IMR-90 (cell line): ENCODE results near the gene PTGDS. TPM values are rescaled to one million over a fixed set of nuclear protein-coding genes. Genes with fewer than 3 reads are reported as not detected.

Experiments used
- ATAC-seq: fragments of 200-7000 bp; cut with Tn5 transposase; 2 replicates; pipeline ENCODE4 v1.9.1; 2020; ENCODE audit warnings: low read depth, mild to moderate bottlenecking, moderate library complexity
- BruUV-seq: library from RNA; stranded (reverse); fragments of 400-500 nt; replicated peaks from 2 replicates; lab custom pipeline; 2021; lab: Mats Ljungman, UMichigan
- CTCF ChIA-PET: fragments of 300-600 bp; formaldehyde crosslinking; extraction: SDS; loops from one replicate; lab custom pipeline; 2021; ENCODE audit warnings: antibody characterized with exemption; lab: Yijun Ruan, JAX
- POLR2A ChIA-PET: fragments of 300-600 bp; sonication (Branson Sonifier 250); formaldehyde crosslinking; loops from one replicate; lab custom pipeline; 2022; ENCODE audit warnings: antibody characterized with exemption; ENCODE audit not compliant: unreplicated experiment; lab: Charles Lee
- DNase-seq: peaks from one replicate; pipeline ENCODE4 v3.0.0; 2013
- H2AFZ ChIP-seq: replicated peaks from 2 replicates; pipeline ENCODE3; 2013; ENCODE audit warnings: low read length, mild to moderate bottlenecking; ENCODE audit not compliant: poor library complexity
- H2AK5ac ChIP-seq: 2 replicates; pipeline ENCODE4 v1.6.1; 2013; ENCODE audit warnings: low read depth, low read length, inconsistent platforms
- H2AK9ac ChIP-seq: replicated peaks from 2 replicates; pipeline ENCODE3; 2013; ENCODE audit warnings: mild to moderate bottlenecking, low read depth, low read length, moderate library complexity; ENCODE audit not compliant: poor library complexity
- H2BK120ac ChIP-seq: 2 replicates; pipeline ENCODE4 v1.6.1; 2013; ENCODE audit warnings: low read depth, low read length, inconsistent platforms
- H2BK15ac ChIP-seq: 3 replicates; pipeline ENCODE4 v1.6.1; 2013; ENCODE audit warnings: low read depth, low read length, inconsistent platforms
- H2BK20ac ChIP-seq: 2 replicates; pipeline ENCODE4 v1.6.1; 2013; ENCODE audit warnings: low read depth, mild to moderate bottlenecking, inconsistent platforms, low read length, moderate library complexity
- H2BK5ac ChIP-seq: 2 replicates; pipeline ENCODE4 v1.6.1; 2013; ENCODE audit warnings: mild to moderate bottlenecking, low read depth, low read length, inconsistent platforms; ENCODE audit not compliant: poor library complexity, severe bottlenecking
- H3K14ac ChIP-seq: replicated peaks from 2 replicates; pipeline ENCODE4 v1.6.1; 2013; ENCODE audit warnings: low read depth, low read length, inconsistent platforms
- H3K18ac ChIP-seq: 2 replicates; pipeline ENCODE4 v1.6.1; 2013; ENCODE audit warnings: low read depth, low read length, control low read depth
- H3K23ac ChIP-seq: 2 replicates; pipeline ENCODE4 v1.6.1; 2013; ENCODE audit warnings: low read depth, low read length, inconsistent platforms
- H3K27ac ChIP-seq: 2 replicates; pipeline ENCODE4 v1.5.1; 2013; ENCODE audit warnings: mild to moderate bottlenecking, control low read depth, low read length; ENCODE audit not compliant: insufficient read depth
- H3K27me3 ChIP-seq: 2 replicates; pipeline ENCODE4 v1.6.1; 2013; ENCODE audit warnings: low read length; ENCODE audit not compliant: control insufficient read depth, insufficient read depth
- H3K36me3 ChIP-seq: 2 replicates; pipeline ENCODE4 v1.6.1; 2013; ENCODE audit warnings: low read length, mixed read lengths; ENCODE audit not compliant: control insufficient read depth, insufficient read depth
- H3K4ac ChIP-seq: 2 replicates; pipeline ENCODE4 v1.6.1; 2013; ENCODE audit warnings: low read depth, low read length, inconsistent platforms
- H3K4me1 ChIP-seq: 2 replicates; pipeline ENCODE4 v1.6.1; 2013; ENCODE audit warnings: low read length, mixed read lengths; ENCODE audit not compliant: control insufficient read depth, insufficient read depth
- H3K4me2 ChIP-seq: 2 replicates; pipeline ENCODE4 v1.6.1; 2013; ENCODE audit warnings: low read depth, mild to moderate bottlenecking, control low read depth, low read length, moderate library complexity
- H3K4me3 ChIP-seq: 2 replicates; pipeline ENCODE4 v1.5.1; 2013; ENCODE audit warnings: low read depth, mild to moderate bottlenecking, control low read depth, low read length, moderate library complexity; ENCODE audit not compliant: insufficient read depth
- H3K56ac ChIP-seq: 2 replicates; pipeline ENCODE4 v1.6.1; 2013; ENCODE audit warnings: low read length, inconsistent platforms; ENCODE audit not compliant: insufficient read depth; ENCODE audit errors: extremely low read depth
- H3K79me1 ChIP-seq, 2 experiments: 2 replicates each; pipeline ENCODE4 v1.6.1; 2013; ENCODE audit warnings: low read length in 2 of 2, inconsistent platforms in 1 of 2, low read depth in 1 of 2
- H3K9ac ChIP-seq: 2 replicates; pipeline ENCODE4 v1.6.1; 2013; ENCODE audit warnings: low read depth, low read length, control low read depth
- H3K9me1 ChIP-seq: 2 replicates; pipeline ENCODE4 v1.6.1; 2013; ENCODE audit warnings: low read length, inconsistent platforms; ENCODE audit not compliant: insufficient read depth
- H3K9me3 ChIP-seq: 2 replicates; pipeline ENCODE4 v1.6.1; 2013; ENCODE audit warnings: low read length; ENCODE audit not compliant: control insufficient read depth, insufficient read depth
- H4K20me1 ChIP-seq: 2 replicates; pipeline ENCODE4 v1.6.1; 2013; ENCODE audit warnings: low read length, inconsistent platforms; ENCODE audit not compliant: insufficient read depth
- H4K5ac ChIP-seq: 2 replicates; pipeline ENCODE4 v1.6.1; 2013; ENCODE audit warnings: mild to moderate bottlenecking, low read depth, low read length, control low read depth
- H4K8ac ChIP-seq, 2 experiments: 2 replicates each; pipeline ENCODE4 v1.6.1; 2013; ENCODE audit warnings: low read depth in 2 of 2, low read length in 2 of 2, control low read depth in 1 of 2, inconsistent platforms in 1 of 2
- H4K91ac ChIP-seq: 2 replicates; pipeline ENCODE4 v1.6.1; 2013; ENCODE audit warnings: low read depth, low read length, inconsistent platforms; ENCODE audit not compliant: insufficient read depth
- BHLHE40 ChIP-seq: fragments of 150-350 bp; IDR thresholded peaks from 2 replicates; pipeline ENCODE4 v1.6.1; 2016; ENCODE audit warnings: mild to moderate bottlenecking, low read depth, low read length
- MAZ ChIP-seq: IDR thresholded peaks from 2 replicates; pipeline ENCODE4 v1.6.1; 2012; ENCODE audit warnings: low read depth, mild to moderate bottlenecking, low read length, improper control_type of control experiment, moderate library complexity, borderline replicate concordance
- POLR2A ChIP-seq: IDR thresholded peaks from 2 replicates; pipeline ENCODE4 v1.6.1; 2012; ENCODE audit warnings: mild to moderate bottlenecking, low read depth, low read length
- SMC3 ChIP-seq: fragments of 150-350 bp; IDR thresholded peaks from 2 replicates; pipeline ENCODE4 v1.6.1; 2016; ENCODE audit warnings: low read depth, mild to moderate bottlenecking, antibody characterized with exemption, low read length, moderate library complexity
- WGBS, 2 experiments: methylation state at CpG; one replicate each; pipeline versions ENCODE4 v1.1.5 to v1.1.7; 2013; ENCODE audit warnings: missing lambda C conversion rate in 2 of 2; ENCODE audit not compliant: insufficient read length in 1 of 2; ENCODE audit errors: extremely low coverage in 2 of 2; 5-methylcytosine and 5-hydroxymethylcytosine counted together
- dilution Hi-C: fragments of 300-500 bp; cut with HindIII; formaldehyde crosslinking; loops from one replicate; pipeline ENCODE4 v1.14.3; 2018; ENCODE audit warnings: low sequenced_read_pairs; ENCODE audit not compliant: unreplicated experiment
- in situ Hi-C: fragments of 300-500 bp; cut with MboI; formaldehyde crosslinking; loops from 3 replicates; pipeline ENCODE4 v1.14.3; 2019; ENCODE audit warnings: low sequenced_read_pairs, inconsistent platforms, mixed read lengths
- intact Hi-C: fragments of 100-400 bp; cut with micrococcal nuclease; formaldehyde crosslinking; loops from 2 replicates; pipeline ENCODE4 v1.10.0; 2022
- polyA plus RNA-seq, 3 experiments: library from polyadenylated mRNA; depleted of rRNA; stranded (reverse); fragments of >200 nt; gene quantifications; 2 replicates each; pipeline ENCODE4 v1.2.3, GENCODE V29; 2012; ENCODE audit warnings: low replicate concordance in 1 of 3
- total RNA-seq: library from RNA; depleted of rRNA; stranded (reverse); fragments of >200 nt; gene quantifications from 2 replicates; pipeline ENCODE4 v1.2.3, GENCODE V29; 2012

The PTGDS gene
- total and polyA plus RNA-seq, 2 of the 4 experiments (the other 2 are of a cell fraction): 1.2 TPM; not detected in 1

DNA sequence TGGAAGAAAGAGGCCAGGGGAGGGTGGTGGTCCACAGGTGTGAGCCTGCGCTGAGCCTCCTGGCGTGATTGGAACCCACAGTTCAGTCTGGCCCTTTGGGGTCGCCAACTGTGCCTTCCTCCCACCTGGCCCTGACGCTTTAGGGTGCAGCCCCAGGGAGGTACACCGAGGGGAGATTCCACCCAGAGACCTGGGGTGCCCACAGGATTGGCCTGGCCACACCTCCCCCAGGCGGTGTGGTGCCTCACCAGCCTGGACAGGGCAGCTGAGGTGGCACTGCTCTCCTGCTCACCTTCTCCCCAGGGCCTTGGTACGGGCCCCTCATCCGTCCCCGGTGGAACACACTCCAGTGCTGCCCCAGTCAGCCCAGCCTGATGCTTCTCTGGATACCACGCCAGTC, 20.1 kb downstream of the PTGDS start:
- Histone ChIP-seq H2BK20ac (no peak overlapping the region), H3K23ac (no peak overlapping the region), H3K4me1 (peaks cover 23% of the 10 kb centered on the region), H3K36me3 (peaks cover 5% of the 10 kb centered on the region; the same call in 1 of the 2 replicates), H2AK9ac (no peak overlapping the region), H4K5ac (no peak overlapping the region; the same call in 1 of the 2 replicates), H3K9me1 (peaks cover 8% of the 10 kb centered on the region), H3K14ac (no peak overlapping the region), H4K8ac (no peak overlapping the region), H3K27ac (no peak overlapping the region), H3K56ac (no peak overlapping the region), H2AK5ac (no peak overlapping the region; the same call in 1 of the 2 replicates), H3K27me3 (no peaks in the 10 kb centered on the region), H3K79me1 (peaks cover 6 to 16% of the 10 kb centered on the region in 2 experiments; a peak in 3 of 4 replicates), H2BK120ac (no peak overlapping the region), H3K4ac (peak overlapping the region; percentile 20; the same call in 1 of the 2 replicates), H3K4me2 (no peak overlapping the region), H3K18ac (no peak overlapping the region), H2BK15ac (no peak overlapping the region), H2AFZ (no peak overlapping the region), H3K4me3 (no peak overlapping the region), H4K91ac (no peak overlapping the region), H3K9ac (no peak overlapping the region), H3K9me3 (no peaks in the 10 kb centered on the region), H4K20me1 (no peaks in the 10 kb centered on the region; the same call in 1 of the 2 replicates), H2BK5ac (no peak overlapping the region)
- TF ChIP-seq SMC3 (no peak), POLR2A (no peak), MAZ (no peak), BHLHE40 (no peak)
- intact Hi-C loops (no loop called here), dilution Hi-C loops (no loop called here), in situ Hi-C loops (no loop called here)
- POLR2A ChIA-PET: no interaction called here
- 90% methylated on average over 6 of the region's 10 CpGs; no CpG with 5 or more reads in 1 of the 2 experiments for WGBS, 2 experiments
- no peak for ATAC-seq
- CTCF ChIA-PET: interaction anchor here (1.0 kb wide), 1 partner anchor 49 kb away, joined by 3 read pairs; no protein-coding TSS in a partner anchor
- DNase-seq: no peak
- BruUV-seq: no TSS peak
